ENCODE measurements around the gene XXYLT1.
A peak's percentile ranks its signal among the peaks of the same experiment; 100 is the strongest.

The XXYLT1 gene

GRCh38 chr3:195183071-195183776 lies 87.7 kb downstream of the XXYLT1 start:
- peak in 1 of 2 donors; percentile 39 for DNase-seq (ENCODE audit: low read depth in 2 of 2)
- no peak overlapping the region for H3K4me3 ChIP-seq (replicated peaks in 1 of 2; ENCODE audit: low read depth in 2 of 2, low read length in 2 of 2)

GRCh38 chr3:195182470-195182795 lies 88.5 kb downstream of the XXYLT1 start:
- no peak overlapping the region for H3K4me3 ChIP-seq (replicated peaks in 1 of 2; ENCODE audit: low read depth in 2 of 2, low read length in 2 of 2)
- DNase-seq (ENCODE audit: low read depth in 2 of 2): peak; percentile 76 to 86
- TF ChIP-seq, protein P1, sequence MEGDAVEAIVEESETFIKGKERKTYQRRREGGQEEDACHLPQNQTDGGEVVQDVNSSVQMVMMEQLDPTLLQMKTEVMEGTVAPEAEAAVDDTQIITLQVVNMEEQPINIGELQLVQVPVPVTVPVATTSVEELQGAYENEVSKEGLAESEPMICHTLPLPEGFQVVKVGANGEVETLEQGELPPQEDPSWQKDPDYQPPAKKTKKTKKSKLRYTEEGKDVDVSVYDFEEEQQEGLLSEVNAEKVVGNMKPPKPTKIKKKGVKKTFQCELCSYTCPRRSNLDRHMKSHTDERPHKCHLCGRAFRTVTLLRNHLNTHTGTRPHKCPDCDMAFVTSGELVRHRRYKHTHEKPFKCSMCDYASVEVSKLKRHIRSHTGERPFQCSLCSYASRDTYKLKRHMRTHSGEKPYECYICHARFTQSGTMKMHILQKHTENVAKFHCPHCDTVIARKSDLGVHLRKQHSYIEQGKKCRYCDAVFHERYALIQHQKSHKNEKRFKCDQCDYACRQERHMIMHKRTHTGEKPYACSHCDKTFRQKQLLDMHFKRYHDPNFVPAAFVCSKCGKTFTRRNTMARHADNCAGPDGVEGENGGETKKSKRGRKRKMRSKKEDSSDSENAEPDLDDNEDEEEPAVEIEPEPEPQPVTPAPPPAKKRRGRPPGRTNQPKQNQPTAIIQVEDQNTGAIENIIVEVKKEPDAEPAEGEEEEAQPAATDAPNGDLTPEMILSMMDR (IDR thresholded peaks at IDR 0.05; ENCODE audit: low read depth, low read length): no peak

More at GRCh38 chr3:195183071-195183776, 87.7 kb downstream of the XXYLT1 start:
- TF ChIP-seq, protein P1 (IDR thresholded peaks at IDR 0.05; ENCODE audit: low read depth, low read length): no peak

GRCh38 chr3:195181741-195182469 lies 89.1 kb downstream of the XXYLT1 start:
- H3K4me3 ChIP-seq (replicated peaks in 1 of 2; ENCODE audit: low read depth in 2 of 2, low read length in 2 of 2): no peak overlapping the region
- peak in 1 of 2 donors; percentile 41 for DNase-seq (ENCODE audit: low read depth in 2 of 2)
- TF ChIP-seq, protein P1 (IDR thresholded peaks at IDR 0.05; ENCODE audit: low read depth, low read length): no peak

- TF ChIP-seq, protein P1 (IDR thresholded peaks at IDR 0.05; ENCODE audit: low read depth, low read length): no peak
- no peak for DNase-seq (ENCODE audit: low read depth in 2 of 2)
- no peak overlapping the region for H3K4me3 ChIP-seq (replicated peaks in 1 of 2; ENCODE audit: low read depth in 2 of 2, low read length in 2 of 2)
Observed at GRCh38 chr3:195181113-195181498, 89.9 kb downstream of the XXYLT1 start.

DNA sequence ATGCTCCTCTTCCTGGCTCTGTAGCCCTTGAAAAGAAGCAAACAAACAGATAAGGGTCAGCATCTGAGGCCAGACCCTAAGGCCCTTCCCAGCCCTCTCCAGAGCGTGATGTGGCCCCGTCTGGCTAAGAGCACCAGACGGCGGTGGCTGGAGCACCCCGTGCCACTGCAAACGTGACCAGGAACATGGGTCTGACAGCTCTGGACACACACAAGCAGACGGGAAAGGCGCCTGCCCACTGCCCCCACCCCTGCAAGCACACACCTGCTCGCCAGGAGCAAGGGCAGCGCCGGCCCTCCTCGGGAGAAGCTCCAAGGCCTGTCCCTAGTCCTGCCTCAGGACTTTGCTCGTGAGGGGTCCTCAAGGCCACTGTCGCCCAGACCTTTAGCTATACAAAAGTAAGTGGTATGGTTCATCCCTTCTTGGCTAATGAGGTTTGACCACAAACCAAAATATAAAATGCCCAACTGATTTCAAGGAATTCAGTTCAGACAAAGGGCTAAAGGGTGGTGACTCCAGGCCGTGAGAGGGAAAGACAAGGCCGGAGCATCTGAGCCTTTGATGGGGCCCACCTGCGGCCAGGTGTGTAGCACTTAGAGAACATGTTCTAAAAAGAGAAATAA lies 90.4 kb downstream of the XXYLT1 start:
- no peak for DNase-seq (ENCODE audit: low read depth in 2 of 2)
- TF ChIP-seq, protein P1 (IDR thresholded peaks at IDR 0.05; ENCODE audit: low read depth, low read length): no peak
- no peak overlapping the region for H3K4me3 ChIP-seq (replicated peaks in 1 of 2; ENCODE audit: low read depth in 2 of 2, low read length in 2 of 2)

DNA sequence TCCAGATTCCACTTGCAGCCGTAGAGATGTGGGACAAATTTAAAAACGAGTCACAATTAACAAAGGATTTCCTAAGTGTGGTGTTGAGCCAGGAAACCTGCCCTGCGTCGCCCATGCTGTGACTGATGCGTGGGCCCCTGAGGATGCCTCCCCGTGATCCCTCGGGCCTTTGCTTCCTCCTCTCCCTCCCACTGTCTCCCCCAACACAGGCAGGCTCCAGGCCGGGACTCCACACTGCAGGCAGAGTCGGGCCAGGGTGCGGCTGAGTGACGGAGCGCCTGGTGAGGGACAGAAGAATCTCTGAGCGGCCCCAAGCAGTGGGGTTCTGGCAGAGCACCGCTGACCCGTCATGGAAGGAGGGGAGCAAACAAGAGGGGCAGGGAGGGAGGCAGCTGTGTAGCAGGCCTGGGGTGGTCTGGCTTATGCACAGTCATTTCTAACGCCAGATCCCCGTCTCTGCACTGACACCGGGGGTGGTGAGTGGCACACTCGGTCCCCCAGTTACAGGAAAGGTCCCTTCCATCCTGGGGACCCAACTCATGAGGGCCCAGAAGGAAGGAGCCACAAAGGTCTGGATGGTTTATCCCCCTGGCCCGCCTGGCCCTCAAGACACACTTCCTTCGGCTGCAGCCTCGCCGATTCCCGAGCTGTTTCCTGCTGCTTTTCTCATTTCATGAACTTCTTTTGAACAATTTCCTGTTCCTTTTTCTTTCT lies 91.0 kb downstream of the XXYLT1 start:
- TF ChIP-seq, protein P1 (IDR thresholded peaks at IDR 0.05; ENCODE audit: low read depth, low read length): no peak
- H3K4me3 ChIP-seq (replicated peaks in 1 of 2; ENCODE audit: low read depth in 2 of 2, low read length in 2 of 2): no peak overlapping the region
- no peak for DNase-seq (ENCODE audit: low read depth in 2 of 2)

Data from cardiac fibroblast (primary cell).